Neural cell (in vitro differentiated cells): ENCODE measurements around the gene FRK. TPM values are rescaled to one million over a fixed set of nuclear protein-coding genes. Genes with fewer than 3 reads are reported as not detected.

Source experiments
- H2AFZ ChIP-seq: fragments of 200-600, 300-800 bp; sonication (generic), shearing (Covaris generic); 2 replicates; pipeline ENCODE4 v1.6.0; 2014; ENCODE audit warnings: low read depth, mild to moderate bottlenecking, antibody characterized with exemption, low read length, moderate library complexity
- H3F3A ChIP-seq: fragments of 200-600 bp; shearing (Covaris generic); 2 replicates; pipeline ENCODE4 v1.6.1; 2016; ENCODE audit warnings: mild to moderate bottlenecking, moderate library complexity, mixed read lengths, antibody characterized with exemption, low read length; ENCODE audit not compliant: insufficient read depth, poor library complexity, severe bottlenecking
- H3K27ac ChIP-seq: fragments of 200-600, 300-800 bp; sonication (generic), shearing (Covaris generic); 2 replicates; pipeline ENCODE4 v1.5.1; 2014; ENCODE audit warnings: mild to moderate bottlenecking, low read length, moderate library complexity
- H3K27me3 ChIP-seq: fragments of 300-800, 200-600 bp; sonication (generic), shearing (Covaris generic); 2 replicates; pipeline ENCODE4 v1.6.0; 2014; ENCODE audit warnings: mild to moderate bottlenecking, low read depth, low read length, moderate library complexity; ENCODE audit not compliant: insufficient read depth
- H3K36me3 ChIP-seq: fragments of 300-800, 200-600 bp; sonication (generic), shearing (Covaris generic); 2 replicates; pipeline ENCODE4 v1.5.1; 2014; ENCODE audit warnings: mild to moderate bottlenecking, antibody characterized with exemption, low read length, moderate library complexity; ENCODE audit not compliant: insufficient read depth
- H3K4me2 ChIP-seq: fragments of 300-800, 200-600 bp; sonication (generic), shearing (Covaris generic); 2 replicates; pipeline ENCODE4 v1.6.0; 2014; ENCODE audit warnings: mild to moderate bottlenecking, low read length
- H3K4me3 ChIP-seq: fragments of 300-800, 200-600 bp; sonication (generic), shearing (Covaris generic); 2 replicates; pipeline ENCODE4 v1.5.1; 2014; ENCODE audit warnings: mild to moderate bottlenecking, low read length, moderate library complexity
- H3K79me2 ChIP-seq: fragments of 200-600 bp; shearing (Covaris generic); replicated peaks from 2 replicates; pipeline ENCODE4 v1.6.0; 2014; ENCODE audit warnings: mild to moderate bottlenecking, low read length, moderate library complexity; ENCODE audit not compliant: insufficient read depth
- H3K9ac ChIP-seq: fragments of 300-800, 200-600 bp; sonication (generic), shearing (Covaris generic); 2 replicates; pipeline ENCODE4 v1.6.1; 2016; ENCODE audit warnings: mild to moderate bottlenecking, low read length, mixed read lengths
- H3K9me2 ChIP-seq: fragments of 200-600 bp; shearing (Covaris generic); 2 replicates; pipeline ENCODE4 v1.6.1; 2016; ENCODE audit warnings: mild to moderate bottlenecking, low read length, mixed read lengths; ENCODE audit not compliant: insufficient read depth
- H3K9me3 ChIP-seq: fragments of 200-600, 300-800 bp; sonication (generic), shearing (Covaris generic); 2 replicates; pipeline ENCODE4 v1.6.1; 2016; ENCODE audit warnings: mild to moderate bottlenecking, mixed run types, low read length, moderate library complexity, mixed read lengths
- H4K20me1 ChIP-seq: fragments of 200-600 bp; shearing (Covaris generic); 2 replicates; pipeline ENCODE4 v1.6.1; 2016; ENCODE audit warnings: mild to moderate bottlenecking, mixed run types; ENCODE audit not compliant: insufficient read depth
- CTCF ChIP-seq: fragments of 450-650 bp; IDR thresholded peaks from 2 replicates; pipeline ENCODE4 v1.5.1; 2014; ENCODE audit warnings: antibody characterized with exemption, mild to moderate bottlenecking, moderate library complexity; ENCODE audit not compliant: poor library complexity, severe bottlenecking
- EP300 ChIP-seq: fragments of 450-650 bp; conservative IDR thresholded peaks from 2 replicates; pipeline ENCODE4 v1.6.1; 2014; ENCODE audit warnings: antibody characterized with exemption, mild to moderate bottlenecking, moderate library complexity; ENCODE audit not compliant: poor library complexity, severe bottlenecking
- EZH2 ChIP-seq: fragments of 200-600, 300-800 bp; shearing (Covaris generic), sonication (generic); IDR thresholded peaks from 2 replicates; pipeline ENCODE4 v1.6.1; 2014; ENCODE audit warnings: antibody characterized with exemption, low read length, borderline replicate concordance, mild to moderate bottlenecking; ENCODE audit not compliant: insufficient read depth, poor library complexity, severe bottlenecking
- MXI1 ChIP-seq: fragments of 450-650 bp; conservative IDR thresholded peaks from 2 replicates; pipeline ENCODE4 v1.6.1; 2014; ENCODE audit warnings: antibody characterized with exemption, mild to moderate bottlenecking; ENCODE audit not compliant: poor library complexity, severe bottlenecking
- POLR2AphosphoS5 ChIP-seq: IDR thresholded peaks from 2 replicates; pipeline ENCODE4 v1.6.1; 2012
- RAD21 ChIP-seq: fragments of 450-650 bp; conservative IDR thresholded peaks from 2 replicates; pipeline ENCODE4 v1.6.1; 2014; ENCODE audit warnings: antibody characterized with exemption, mild to moderate bottlenecking, moderate library complexity
- REST ChIP-seq: IDR thresholded peaks from 2 replicates; pipeline ENCODE4 v1.6.1; 2012; ENCODE audit warnings: borderline replicate concordance
- SMC3 ChIP-seq: fragments of 450-650 bp; conservative IDR thresholded peaks from 2 replicates; pipeline ENCODE4 v1.6.1; 2014; ENCODE audit warnings: antibody characterized with exemption, mild to moderate bottlenecking, moderate library complexity; ENCODE audit not compliant: poor library complexity
- TAF1 ChIP-seq: IDR thresholded peaks from 2 replicates; pipeline ENCODE4 v1.6.1; 2012; ENCODE audit warnings: low read depth
- polyA plus RNA-seq: library from polyadenylated mRNA; depleted of rRNA; stranded (reverse); fragments of >200 nt; gene quantifications from 2 replicates; pipeline ENCODE4 v1.2.3, GENCODE V29; 2014

Gene FRK
- polyA plus RNA-seq, 1 donor from 2014 or later = not detected

- Histone ChIP-seq H3K4me2 (no peak overlapping the region), H4K20me1 (no peaks in the 10 kb centered on the region), H3K27me3 (no peaks in the 10 kb centered on the region), H3F3A (no peaks in the 10 kb centered on the region), H3K36me3 (no peaks in the 10 kb centered on the region), H2AFZ (no peak overlapping the region), H3K4me3 (no peak overlapping the region), H3K27ac (no peak overlapping the region), H3K9ac (no peak overlapping the region), H3K9me2 (no peaks in the 10 kb centered on the region), H3K9me3 (no peaks in the 10 kb centered on the region), H3K79me2 (no peaks in the 10 kb centered on the region)
- TF ChIP-seq EP300 (no peak), TAF1 (no peak), POLR2AphosphoS5 (no peak), MXI1 (no peak), EZH2 (no peak), RAD21 (no peak), SMC3 (no peak), CTCF (no peak), REST (no peak)
These were observed 168.9 kb downstream of the FRK start for GRCh38 chr6:115891750-115892149.

GRCh38 chr6:115891111-115891669 is 169.5 kb downstream of the FRK start:
- Histone ChIP-seq H3K4me3 (no peak overlapping the region), H3F3A (no peaks in the 10 kb centered on the region), H3K9ac (no peak overlapping the region), H3K9me3 (no peaks in the 10 kb centered on the region), H2AFZ (no peak overlapping the region), H3K9me2 (no peaks in the 10 kb centered on the region), H4K20me1 (no peaks in the 10 kb centered on the region), H3K79me2 (no peaks in the 10 kb centered on the region), H3K27ac (no peak overlapping the region), H3K36me3 (no peaks in the 10 kb centered on the region), H3K27me3 (no peaks in the 10 kb centered on the region), H3K4me2 (no peak overlapping the region)
- TF ChIP-seq MXI1 = no peak
- no peak for TF ChIP-seq REST
- no peak for TF ChIP-seq TAF1
- TF ChIP-seq RAD21 = no peak
- no peak for TF ChIP-seq CTCF
- TF ChIP-seq EZH2 = no peak
- TF ChIP-seq EP300 = no peak
- TF ChIP-seq POLR2AphosphoS5 = no peak
- TF ChIP-seq SMC3 = no peak
